ENCODE data around the gene PSMD2.

PSMD2 gene

DNA sequence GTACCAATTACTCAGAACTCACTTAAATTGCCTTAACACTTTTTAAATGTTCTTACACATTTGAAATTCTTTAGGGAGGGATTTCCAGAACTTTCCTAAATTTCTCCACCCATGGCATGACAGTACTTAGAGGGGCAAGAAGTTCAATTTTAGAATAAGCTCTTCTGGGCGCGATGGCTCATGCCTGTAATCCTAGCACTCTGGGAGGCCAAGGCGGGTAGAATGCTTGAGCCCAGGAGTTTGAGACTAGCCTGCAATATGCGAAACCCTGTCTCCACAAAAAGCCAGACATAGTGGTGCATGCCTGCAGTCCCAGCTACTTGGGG is 49.0 kb downstream of the PSMD2 start:
- TF ChIP-seq, protein P1, sequence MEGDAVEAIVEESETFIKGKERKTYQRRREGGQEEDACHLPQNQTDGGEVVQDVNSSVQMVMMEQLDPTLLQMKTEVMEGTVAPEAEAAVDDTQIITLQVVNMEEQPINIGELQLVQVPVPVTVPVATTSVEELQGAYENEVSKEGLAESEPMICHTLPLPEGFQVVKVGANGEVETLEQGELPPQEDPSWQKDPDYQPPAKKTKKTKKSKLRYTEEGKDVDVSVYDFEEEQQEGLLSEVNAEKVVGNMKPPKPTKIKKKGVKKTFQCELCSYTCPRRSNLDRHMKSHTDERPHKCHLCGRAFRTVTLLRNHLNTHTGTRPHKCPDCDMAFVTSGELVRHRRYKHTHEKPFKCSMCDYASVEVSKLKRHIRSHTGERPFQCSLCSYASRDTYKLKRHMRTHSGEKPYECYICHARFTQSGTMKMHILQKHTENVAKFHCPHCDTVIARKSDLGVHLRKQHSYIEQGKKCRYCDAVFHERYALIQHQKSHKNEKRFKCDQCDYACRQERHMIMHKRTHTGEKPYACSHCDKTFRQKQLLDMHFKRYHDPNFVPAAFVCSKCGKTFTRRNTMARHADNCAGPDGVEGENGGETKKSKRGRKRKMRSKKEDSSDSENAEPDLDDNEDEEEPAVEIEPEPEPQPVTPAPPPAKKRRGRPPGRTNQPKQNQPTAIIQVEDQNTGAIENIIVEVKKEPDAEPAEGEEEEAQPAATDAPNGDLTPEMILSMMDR (conservative IDR thresholded peaks at IDR 0.05; ENCODE audit: low read depth, low read length) = no peak
- H3K4me3 ChIP-seq (ENCODE audit: low read depth, low read length) = no peak overlapping the region
- DNase-seq (ENCODE audit: low read depth) = no peak

- TF ChIP-seq, protein P1 (conservative IDR thresholded peaks at IDR 0.05; ENCODE audit: low read depth, low read length) = no peak
- no peak overlapping the region for H3K4me3 ChIP-seq (ENCODE audit: low read depth, low read length)
- no peak for DNase-seq (ENCODE audit: low read depth)
Observed at GRCh38 chr3:184349563-184350470, 50.8 kb downstream of the PSMD2 start.

DNA sequence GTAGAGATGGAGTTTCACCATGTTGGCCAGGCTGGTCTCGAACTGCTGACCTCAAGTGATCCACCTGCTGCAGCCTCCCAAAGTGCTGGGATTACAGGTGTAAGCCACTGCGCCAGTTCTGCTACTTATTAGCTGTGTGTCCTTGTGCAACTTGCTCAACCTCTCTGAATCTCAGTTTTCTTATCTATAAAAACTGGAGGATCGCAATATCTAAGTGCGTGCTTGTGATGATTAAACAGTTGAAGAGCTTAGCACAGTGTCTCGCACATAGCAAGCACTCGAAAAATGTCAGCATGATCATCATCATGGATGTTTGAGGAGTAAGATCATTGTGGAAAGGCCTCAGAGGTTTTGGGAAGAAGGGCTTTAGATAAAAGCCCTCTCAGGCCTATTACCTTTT is 51.6 kb downstream of the PSMD2 start:
- no peak for DNase-seq (ENCODE audit: low read depth)
- TF ChIP-seq, protein P1 (conservative IDR thresholded peaks at IDR 0.05; ENCODE audit: low read depth, low read length) = no peak
- no peak overlapping the region for H3K4me3 ChIP-seq (ENCODE audit: low read depth, low read length)

DNA sequence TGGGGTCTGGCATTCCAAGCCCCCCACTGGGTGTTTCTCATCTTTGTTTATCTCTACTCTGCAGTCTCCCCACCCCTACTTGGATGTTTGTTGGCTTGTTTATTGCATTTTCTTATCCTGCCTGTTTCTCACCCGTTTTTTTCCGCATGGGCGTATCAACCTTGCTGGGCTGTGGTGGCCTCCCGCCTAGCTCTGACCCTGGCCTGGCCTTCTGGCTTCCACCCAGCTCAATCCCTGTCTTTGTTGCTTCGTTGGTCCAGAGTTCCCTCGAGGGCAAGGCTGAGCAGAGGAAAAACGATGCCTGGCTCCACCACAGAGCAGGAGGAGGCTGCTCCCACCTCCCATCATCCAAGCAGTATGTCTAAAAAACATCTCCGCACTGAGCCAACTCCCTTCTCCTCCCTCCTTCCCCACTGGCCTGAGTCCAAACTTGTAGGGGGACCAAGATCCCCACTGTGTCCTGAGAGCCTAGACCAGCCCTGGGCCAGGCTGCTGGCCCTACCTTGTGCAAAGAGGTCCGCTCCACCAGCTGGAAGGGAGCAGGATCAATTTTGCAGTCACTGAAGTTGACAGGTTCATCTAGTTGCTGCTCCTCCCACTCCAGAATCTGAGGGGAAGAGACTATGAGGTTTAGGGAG is 52.6 kb downstream of the PSMD2 start:
- DNase-seq (ENCODE audit: low read depth) = no peak
- no peak overlapping the region for H3K4me3 ChIP-seq (ENCODE audit: low read depth, low read length)

GRCh38 chr3:184352149-184352785 is 53.2 kb downstream of the PSMD2 start:
- TF ChIP-seq, protein P1 (conservative IDR thresholded peaks at IDR 0.05; ENCODE audit: low read depth, low read length) = no peak
- DNase-seq (ENCODE audit: low read depth) = no peak

More for the DNA sequence above, 52.6 kb downstream of the PSMD2 start:
- TF ChIP-seq, protein P1 (conservative IDR thresholded peaks at IDR 0.05; ENCODE audit: low read depth, low read length) = no peak

DNA sequence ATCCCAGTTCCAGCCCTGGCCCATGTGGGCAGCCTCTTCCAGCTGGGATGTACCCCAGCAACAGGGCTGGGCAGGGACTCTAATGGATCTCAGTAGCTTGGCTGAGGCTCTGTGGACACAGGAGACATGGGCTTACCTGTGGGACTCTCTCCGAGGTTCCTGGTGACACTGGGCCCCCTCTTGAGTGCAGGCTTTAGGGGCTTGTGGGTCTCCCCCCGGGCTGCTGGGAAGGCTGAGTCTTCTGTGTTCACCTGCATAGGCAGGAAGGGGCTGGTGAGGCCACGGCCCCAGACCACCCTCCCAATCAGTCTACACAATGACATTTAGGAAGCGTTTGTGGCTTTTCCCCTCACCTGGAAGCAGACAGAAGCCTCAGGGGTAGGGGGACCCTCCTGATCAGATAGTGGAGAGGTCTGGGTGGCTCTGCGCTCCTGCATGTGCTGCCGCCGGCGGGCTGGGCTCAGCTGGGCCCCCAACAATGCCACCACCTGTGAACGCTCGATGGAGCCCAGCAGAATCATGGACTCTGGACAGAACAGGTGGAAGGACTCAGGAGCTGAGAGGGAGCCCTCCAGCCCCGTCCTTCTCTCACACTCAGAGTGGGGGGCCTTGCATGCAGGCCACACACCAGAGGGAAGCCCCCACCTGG is 54.0 kb downstream of the PSMD2 start:
- DNase-seq (ENCODE audit: low read depth) = no peak
- H3K4me3 ChIP-seq (ENCODE audit: low read depth, low read length) = no peak overlapping the region
- TF ChIP-seq, protein P1 (conservative IDR thresholded peaks at IDR 0.05; ENCODE audit: low read depth, low read length) = no peak

More at GRCh38 chr3:184352149-184352785, 53.2 kb downstream of the PSMD2 start:
- no peak overlapping the region for H3K4me3 ChIP-seq (ENCODE audit: low read depth, low read length)
